Lung (tissue), 12 donors: ENCODE data around the gene ZNF860. TPM values are rescaled to one million over a fixed set of nuclear protein-coding genes. Genes with fewer than 3 reads are reported as not detected.

Source experiments
- ATAC-seq: fragments of 200-7000 bp; cut with Tn5 transposase; one replicate; pipeline ENCODE4 v1.9.1; 2020; ENCODE audit warnings: moderate number of reproducible peaks; ENCODE audit not compliant: insufficient read depth, low FRiP score
- DNase-seq, 3 donors: peaks; one replicate each; pipeline ENCODE4 v3.0.0-alpha.2; 2013 to 2017
- H3K27ac ChIP-seq, 2 donors: one replicate each; pipeline ENCODE4 v1.5.1; 2013; ENCODE audit warnings: mild to moderate bottlenecking in 2 of 2, moderate library complexity in 2 of 2, control low read depth in 1 of 2, inconsistent platforms in 1 of 2, low read depth in 1 of 2, low read length in 1 of 2
- H3K27me3 ChIP-seq, 3 donors: one replicate each; pipeline ENCODE4 v1.5.1; 2013; ENCODE audit warnings: low read length in 2 of 3; ENCODE audit not compliant: control insufficient read depth in 3 of 3, insufficient read depth in 3 of 3
- H3K36me3 ChIP-seq, 4 donors: one replicate each; pipeline ENCODE4 v1.5.1; 2013; ENCODE audit warnings: low read length in 4 of 4, mild to moderate bottlenecking in 1 of 4, moderate library complexity in 1 of 4; ENCODE audit not compliant: control insufficient read depth in 4 of 4, insufficient read depth in 4 of 4
- H3K4me1 ChIP-seq, 5 donors: one replicate each; pipeline ENCODE4 v1.5.1; 2013; ENCODE audit warnings: low read length in 5 of 5, mild to moderate bottlenecking in 2 of 5, moderate library complexity in 1 of 5; ENCODE audit not compliant: control insufficient read depth in 5 of 5, insufficient read depth in 5 of 5
- H3K4me3 ChIP-seq: one replicate; pipeline ENCODE4 v1.5.1; 2013; ENCODE audit warnings: mild to moderate bottlenecking, control low read depth, moderate library complexity
- H3K9ac ChIP-seq, 2 donors: one replicate each; pipeline ENCODE4 v1.5.1; 2013; ENCODE audit warnings: low read length in 2 of 2, control low read depth in 1 of 2; ENCODE audit not compliant: insufficient read depth in 1 of 2
- H3K9me3 ChIP-seq, 4 donors: one replicate each; pipeline ENCODE4 v1.5.1; 2013; ENCODE audit warnings: low read length in 3 of 4, mild to moderate bottlenecking in 1 of 4, moderate library complexity in 1 of 4; ENCODE audit not compliant: control insufficient read depth in 4 of 4, insufficient read depth in 3 of 4
- CTCF ChIP-seq: IDR thresholded peaks from 2 replicates; pipeline ENCODE4 v1.5.1; 2012; ENCODE audit warnings: mild to moderate bottlenecking; ENCODE audit errors: control extremely low read depth, extremely low read depth
- WGBS, 2 donors: extraction: QIAGEN DNeasy Blood & Tissue Kit; methylation state at CpG; one replicate each; pipeline ENCODE4 v1.1.7; 2013; 5-methylcytosine and 5-hydroxymethylcytosine counted together
- polyA plus RNA-seq, 2 donors: library from polyadenylated mRNA; stranded (reverse); fragments of 200-250 nt; gene quantifications; one replicate each; pipeline ENCODE4 v1.2.1, GENCODE V29; 2013
- total RNA-seq, 2 donors: library from RNA; depleted of rRNA in 1 of 2; stranded (reverse); fragments of >200 nt in 1 of 2; gene quantifications; one replicate each; pipeline ENCODE4 v1.2.1, GENCODE V29; 2014 to 2021
- donor health status: control.
- donor health status: control.
- donor health status: Bipolar disorder and iron deficiency.
- donor health status: healthy.
- donor health status: DM: yes; HTN: yes; CAD: no.

ZNF860 gene
- total and polyA plus RNA-seq, 4 donors, result 0.35 to 2.6 (median 1.4) TPM

GRCh38 chr3:31979001-31979697 is 2.4 kb upstream of the ZNF860 start:
- WGBS, 2 donors, result 50 to 51% methylated on average over 5 of the region's 5 CpGs
- ATAC-seq (no peak), DNase-seq (no peak)
- Histone ChIP-seq H3K27me3 (no peaks in the 10 kb centered on the region), H3K4me3 (no peak overlapping the region), H3K4me1 (peaks cover 0 to 20% (median 2%) of the 10 kb centered on the region in 5 donors), H3K9ac (no peak overlapping the region), H3K9me3 (no peaks in the 10 kb centered on the region), H3K36me3 (no peaks in the 10 kb centered on the region), H3K27ac (no peak overlapping the region)
- TF ChIP-seq CTCF, result no peak

GRCh38 chr3:31980530-31981205 is 882 bp upstream of the ZNF860 start:
- H3K4me3 ChIP-seq, result peak overlapping the region; percentile 72
- H3K9ac ChIP-seq, result peak overlapping the region; percentile 55 to 78
- WGBS, 2 donors, result 1% methylated on average over 55 to 66 of the region's 66 CpGs
- H3K36me3 ChIP-seq, result no peaks in the 10 kb centered on the region
- H3K27me3 ChIP-seq, result no peaks in the 10 kb centered on the region
- TF ChIP-seq CTCF, result no peak
- ATAC-seq (peak; percentile 76), DNase-seq (peak; percentile 57 to 80 (median 79))
- H3K27ac ChIP-seq, result peak overlapping the region; percentile 50 to 91
- H3K4me1 ChIP-seq, result peaks cover 0 to 20% (median 2%) of the 10 kb centered on the region in 5 donors
- H3K9me3 ChIP-seq, result no peaks in the 10 kb centered on the region

GRCh38 chr3:31984321-31984720 is 2.8 kb downstream of the ZNF860 start:
- H3K4me1 ChIP-seq, result peaks cover 0 to 12% (median 0%) of the 10 kb centered on the region in 5 donors
- no peak for TF ChIP-seq CTCF
- no peak overlapping the region for H3K27ac ChIP-seq
- peaks cover 0 to 9% (median 0%) of the 10 kb centered on the region in 4 donors for H3K9me3 ChIP-seq
- H3K36me3 ChIP-seq, result no peaks in the 10 kb centered on the region
- DNase-seq (no peak), ATAC-seq (no peak)
- H3K9ac ChIP-seq, result no peak overlapping the region
- H3K27me3 ChIP-seq, result no peaks in the 10 kb centered on the region
- WGBS, 2 donors, result 93 to 96% methylated on average over 4 of the region's 4 CpGs
- H3K4me3 ChIP-seq, result no peak overlapping the region
